Vagina (tissue), 2 donors: ENCODE measurements around the gene UBE2U.

ENCODE experiments used
- POLR2A ChIP-seq, 2 donors: fragments of 450-650 bp; IDR thresholded peaks; one replicate each; pipeline ENCODE4 v1.6.1; 2017; ENCODE audit warnings: antibody characterized with exemption in 2 of 2, mild to moderate bottlenecking in 2 of 2, moderate library complexity in 2 of 2
- TF ChIP-seq, protein P1 (sequence below), 3 experiments: fragments of 450-650 bp in 2 of 3; fragments of 200-600 bp in 1 of 3; sonication (generic) in 1 of 3; IDR thresholded peaks; one replicate each; pipeline ENCODE4 v1.5.1; 2017 to 2019; ENCODE audit warnings: antibody characterized with exemption in 3 of 3, mild to moderate bottlenecking in 2 of 3, moderate library complexity in 2 of 3

DNA sequence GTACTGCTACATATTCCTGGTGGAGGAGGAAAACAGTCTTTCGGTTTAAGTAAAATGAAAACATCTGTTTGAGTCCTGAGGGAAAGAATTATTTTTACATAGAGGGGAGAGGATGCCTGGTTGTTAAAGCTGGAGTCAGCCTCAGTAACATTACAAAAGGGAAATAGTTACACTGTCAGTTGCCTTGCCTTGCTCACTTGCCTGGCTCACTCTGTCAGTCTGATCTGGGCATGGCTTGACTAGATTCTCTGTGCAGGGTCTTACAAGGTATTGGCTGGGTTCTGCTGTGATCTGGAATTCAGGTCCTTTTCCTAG, 8.4 kb upstream of the UBE2U start:
- TF ChIP-seq, protein P1, sequence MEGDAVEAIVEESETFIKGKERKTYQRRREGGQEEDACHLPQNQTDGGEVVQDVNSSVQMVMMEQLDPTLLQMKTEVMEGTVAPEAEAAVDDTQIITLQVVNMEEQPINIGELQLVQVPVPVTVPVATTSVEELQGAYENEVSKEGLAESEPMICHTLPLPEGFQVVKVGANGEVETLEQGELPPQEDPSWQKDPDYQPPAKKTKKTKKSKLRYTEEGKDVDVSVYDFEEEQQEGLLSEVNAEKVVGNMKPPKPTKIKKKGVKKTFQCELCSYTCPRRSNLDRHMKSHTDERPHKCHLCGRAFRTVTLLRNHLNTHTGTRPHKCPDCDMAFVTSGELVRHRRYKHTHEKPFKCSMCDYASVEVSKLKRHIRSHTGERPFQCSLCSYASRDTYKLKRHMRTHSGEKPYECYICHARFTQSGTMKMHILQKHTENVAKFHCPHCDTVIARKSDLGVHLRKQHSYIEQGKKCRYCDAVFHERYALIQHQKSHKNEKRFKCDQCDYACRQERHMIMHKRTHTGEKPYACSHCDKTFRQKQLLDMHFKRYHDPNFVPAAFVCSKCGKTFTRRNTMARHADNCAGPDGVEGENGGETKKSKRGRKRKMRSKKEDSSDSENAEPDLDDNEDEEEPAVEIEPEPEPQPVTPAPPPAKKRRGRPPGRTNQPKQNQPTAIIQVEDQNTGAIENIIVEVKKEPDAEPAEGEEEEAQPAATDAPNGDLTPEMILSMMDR (IDR thresholded peaks at IDR 0.05) = no peak
- no peak for TF ChIP-seq POLR2A (IDR thresholded peaks at IDR 0.05)
